ENCODE results near the gene WASL. TPM values are rescaled to one million over a fixed set of nuclear protein-coding genes. Genes with fewer than 3 reads are reported as not detected.

WASL gene
- polyA plus RNA-seq, 3 donors, result 1.6 to 3.9 (median 2.1) TPM

DNA sequence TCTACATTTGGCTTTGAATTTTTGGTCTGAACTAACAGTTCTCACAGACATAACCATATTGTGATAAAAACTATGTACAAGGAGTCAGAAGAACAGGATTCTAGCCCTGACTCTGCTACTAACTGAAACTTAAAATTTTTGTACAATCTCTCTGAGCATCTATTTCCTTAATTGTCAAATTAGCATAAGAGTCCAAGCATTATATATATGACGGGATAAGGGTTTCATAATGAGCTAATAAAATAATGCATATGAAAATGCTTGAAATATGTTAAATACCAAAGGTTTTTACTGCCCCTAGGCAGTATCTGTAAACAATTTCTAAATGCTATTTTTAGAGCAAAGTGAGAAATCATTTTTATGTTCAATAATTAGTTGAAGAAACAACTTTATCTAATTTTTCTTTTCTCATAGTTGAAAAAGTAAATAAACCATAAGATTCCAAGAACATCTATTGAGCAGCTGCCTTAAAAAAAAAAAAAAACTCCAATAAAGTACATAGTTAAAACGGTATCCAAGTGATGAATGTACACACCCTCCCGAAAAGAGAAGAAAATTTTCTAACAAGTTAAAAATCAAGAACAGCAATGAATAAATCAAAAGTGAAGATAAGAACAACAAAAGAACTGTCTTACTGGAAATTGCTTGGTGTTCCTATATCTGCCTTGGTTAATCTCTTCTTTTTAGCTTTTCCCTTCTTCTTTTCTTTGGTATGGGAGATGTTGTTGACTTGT is 52.7 kb downstream of the WASL start:
- Mint-ChIP-seq H3K36me3 (peaks cover 51 to 59% of the 10 kb centered on the region in 2 donors), H3K4me1 (no peaks in the 10 kb centered on the region), H3K9me3 (no peaks in the 10 kb centered on the region), H3K4me3 (no peak overlapping the region), H3K27me3 (ENCODE audit: low read depth in 3 of 3) (no peaks in the 10 kb centered on the region), H3K27ac (no peak overlapping the region)
- Histone ChIP-seq H3K79me2 (ENCODE audit: insufficient read depth, low read length) (no peaks in the 10 kb centered on the region), H2AFZ (ENCODE audit: insufficient read depth, low read depth, low read length, poor library complexity, severe bottlenecking) (no peak overlapping the region), H3K9ac (ENCODE audit: insufficient read depth, low read length, poor library complexity, severe bottlenecking) (no peak overlapping the region), H3K27me3 (ENCODE audit: control insufficient read depth in 2 of 2, insufficient read depth in 2 of 2, low read length in 2 of 2) (no peaks in the 10 kb centered on the region), H3K4me1 (ENCODE audit: control insufficient read depth in 1 of 2, insufficient read depth in 2 of 2, low read length in 2 of 2) (no peaks in the 10 kb centered on the region), H4K20me1 (ENCODE audit: insufficient read depth, low read length) (no peaks in the 10 kb centered on the region), H3K4me2 (replicated peaks; ENCODE audit: extremely low read depth, low read length, poor library complexity, severe bottlenecking) (no peak overlapping the region), H3K4me3 (replicated peaks in 1 of 3; ENCODE audit: low read depth in 2 of 3, low read length in 3 of 3) (no peak overlapping the region), H3K36me3 (replicated peaks in 1 of 2; ENCODE audit: control insufficient read depth in 1 of 2, insufficient read depth in 2 of 2, low read length in 2 of 2) (peaks cover 50 to 87% of the 10 kb centered on the region in 2 donors), H3K27ac (ENCODE audit: low read depth in 1 of 2, low read length in 2 of 2) (no peak overlapping the region), H3K9me3 (replicated peaks in 1 of 2; ENCODE audit: control insufficient read depth in 1 of 2, insufficient read depth in 1 of 2, low read length in 2 of 2) (no peaks in the 10 kb centered on the region)
- intact Hi-C loops (cut with micrococcal nuclease), result loop anchor here in 1 of 2 donors (10.0 kb wide), 1 partner anchor 49 kb away; the partner anchor contains the start of gene WASL
- TF ChIP-seq, protein P1, sequence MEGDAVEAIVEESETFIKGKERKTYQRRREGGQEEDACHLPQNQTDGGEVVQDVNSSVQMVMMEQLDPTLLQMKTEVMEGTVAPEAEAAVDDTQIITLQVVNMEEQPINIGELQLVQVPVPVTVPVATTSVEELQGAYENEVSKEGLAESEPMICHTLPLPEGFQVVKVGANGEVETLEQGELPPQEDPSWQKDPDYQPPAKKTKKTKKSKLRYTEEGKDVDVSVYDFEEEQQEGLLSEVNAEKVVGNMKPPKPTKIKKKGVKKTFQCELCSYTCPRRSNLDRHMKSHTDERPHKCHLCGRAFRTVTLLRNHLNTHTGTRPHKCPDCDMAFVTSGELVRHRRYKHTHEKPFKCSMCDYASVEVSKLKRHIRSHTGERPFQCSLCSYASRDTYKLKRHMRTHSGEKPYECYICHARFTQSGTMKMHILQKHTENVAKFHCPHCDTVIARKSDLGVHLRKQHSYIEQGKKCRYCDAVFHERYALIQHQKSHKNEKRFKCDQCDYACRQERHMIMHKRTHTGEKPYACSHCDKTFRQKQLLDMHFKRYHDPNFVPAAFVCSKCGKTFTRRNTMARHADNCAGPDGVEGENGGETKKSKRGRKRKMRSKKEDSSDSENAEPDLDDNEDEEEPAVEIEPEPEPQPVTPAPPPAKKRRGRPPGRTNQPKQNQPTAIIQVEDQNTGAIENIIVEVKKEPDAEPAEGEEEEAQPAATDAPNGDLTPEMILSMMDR (IDR thresholded peaks at IDR 0.05), result no peak
- WGBS (ENCODE audit: insufficient coverage), result no CpG with 5 or more reads among the region's 3 CpGs
- DNase-seq, result no peak

GRCh38 chr7:123692471-123692877 is 56.3 kb downstream of the WASL start:
- TF ChIP-seq, protein P1 (IDR thresholded peaks at IDR 0.05), result no peak
- Histone ChIP-seq H3K4me1 (ENCODE audit: control insufficient read depth in 1 of 2, insufficient read depth in 2 of 2, low read length in 2 of 2) (no peaks in the 10 kb centered on the region), H3K27ac (ENCODE audit: low read depth in 1 of 2, low read length in 2 of 2) (no peak overlapping the region), H4K20me1 (ENCODE audit: insufficient read depth, low read length) (no peaks in the 10 kb centered on the region), H3K9ac (ENCODE audit: insufficient read depth, low read length, poor library complexity, severe bottlenecking) (no peak overlapping the region), H3K36me3 (replicated peaks in 1 of 2; ENCODE audit: control insufficient read depth in 1 of 2, insufficient read depth in 2 of 2, low read length in 2 of 2) (peaks cover 70 to 92% of the 10 kb centered on the region in 2 donors), H2AFZ (ENCODE audit: insufficient read depth, low read depth, low read length, poor library complexity, severe bottlenecking) (no peak overlapping the region), H3K79me2 (ENCODE audit: insufficient read depth, low read length) (no peaks in the 10 kb centered on the region), H3K27me3 (ENCODE audit: control insufficient read depth in 2 of 2, insufficient read depth in 2 of 2, low read length in 2 of 2) (no peaks in the 10 kb centered on the region), H3K4me3 (replicated peaks in 1 of 3; ENCODE audit: low read depth in 2 of 3, low read length in 3 of 3) (no peak overlapping the region), H3K4me2 (replicated peaks; ENCODE audit: extremely low read depth, low read length, poor library complexity, severe bottlenecking) (no peak overlapping the region), H3K9me3 (replicated peaks in 1 of 2; ENCODE audit: control insufficient read depth in 1 of 2, insufficient read depth in 1 of 2, low read length in 2 of 2) (no peaks in the 10 kb centered on the region)
- Mint-ChIP-seq H3K9me3 (no peaks in the 10 kb centered on the region), H3K36me3 (peaks cover 53 to 67% of the 10 kb centered on the region in 2 donors), H3K27ac (no peak overlapping the region), H3K27me3 (ENCODE audit: low read depth in 3 of 3) (no peaks in the 10 kb centered on the region), H3K4me3 (no peak overlapping the region), H3K4me1 (no peaks in the 10 kb centered on the region)
- no peak for DNase-seq
- intact Hi-C loops (cut with micrococcal nuclease), result loop anchor here in 1 of 2 donors (10.0 kb wide), 1 partner anchor 52 kb away; the partner anchor contains the start of gene WASL
- WGBS (ENCODE audit: insufficient coverage), result 100% methylated on average over 3 of the region's 6 CpGs

Measured in CD14-positive monocyte (primary cell).